K562 (cell line): Measurements from ENCODE around the gene SFMBT2.

Source experiments
- PRPF4 ChIP-seq: fragments of 200-400 bp; formaldehyde crosslinking; IDR thresholded peaks from one replicate; pipeline ENCODE4 v1.6.1; 2017; ENCODE audit warnings: low read length, low read depth, mild to moderate bottlenecking; ENCODE audit not compliant: insufficient read depth, poor library complexity, severe bottlenecking
- ZFP1 ChIP-seq: fragments of 450-650 bp; formaldehyde crosslinking; IDR thresholded peaks from 2 replicates; pipeline ENCODE4 v1.4.0; 2020; ENCODE audit warnings: mild to moderate bottlenecking, mixed read lengths
- ZNF785 ChIP-seq: fragments of 250-450 bp; sonication (Bioruptor Pico); IDR thresholded peaks from 2 replicates; pipeline ENCODE4 v1.4.0; 2020; ENCODE audit warnings: mild to moderate bottlenecking

DNA sequence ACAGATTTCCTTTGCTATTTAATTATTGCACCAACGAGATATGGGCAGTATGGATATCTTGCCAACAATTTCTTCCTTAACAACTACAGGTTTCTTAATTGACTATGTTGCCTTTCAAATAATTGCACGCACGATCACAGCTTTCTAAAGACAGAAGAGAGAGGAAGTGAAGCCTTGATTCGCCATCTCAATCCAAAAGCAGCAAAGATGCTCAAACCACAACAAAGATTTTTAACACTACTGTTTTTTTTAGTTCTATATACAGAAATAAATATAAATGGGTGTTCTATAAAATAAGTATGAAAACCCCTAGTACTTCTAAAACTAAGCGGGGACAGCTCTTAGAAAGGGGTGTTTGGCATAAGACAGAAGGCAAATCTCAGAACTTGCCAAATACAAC is 251.3 kb downstream of the SFMBT2 start:
- TF ChIP-seq ZFP1 (no peak), PRPF4 (no peak), ZNF785 (CRISPR knock-in tag) (no peak)
